ENCODE data around the gene ZNF639. TPM values are rescaled to one million over a fixed set of nuclear protein-coding genes. Genes with fewer than 3 reads are reported as not detected.
A peak's percentile ranks its signal among the peaks of the same experiment; 100 is the strongest.

The ZNF639 gene
- total and polyA plus RNA-seq, 9 of the 15 experiments (the other 6 are each of a cell fraction or from before 2014, with no cell fraction given) = 17.6 to 88.1 (median 53.7) TPM

DNA sequence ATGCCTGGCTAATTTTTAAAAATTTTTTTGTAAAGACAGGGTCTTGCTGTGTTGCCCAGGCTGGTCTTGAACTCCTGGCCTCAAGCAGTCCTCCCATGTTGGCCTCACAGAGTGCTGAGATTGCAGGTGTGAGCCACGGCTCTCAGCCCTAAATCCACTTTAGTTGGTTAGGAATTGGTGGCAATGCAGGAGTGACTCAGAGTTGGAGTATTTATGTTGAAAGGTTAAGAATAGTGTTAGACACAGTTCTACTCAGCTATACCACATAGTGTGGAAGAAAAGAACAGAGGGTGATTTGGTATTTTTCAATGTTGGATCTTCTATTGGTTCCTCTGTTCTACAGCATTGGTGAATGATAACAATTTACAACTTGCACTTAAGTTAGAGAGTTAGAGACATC, 7.6 kb downstream of the ZNF639 start:
- no peaks in the 10 kb centered on the region for H3K9me1 ChIP-seq (ENCODE audit: control insufficient read depth, insufficient read depth, low read length)
- DNase-seq (ENCODE audit: extremely low read depth in 1 of 4, low spot score in 3 of 4) = no peak
- no peaks in the 10 kb centered on the region for H4K20me1 ChIP-seq (replicated peaks; ENCODE audit: control insufficient read depth, insufficient read depth, low read length)
- intact Hi-C loops (cut with micrococcal nuclease) = no loop called here
- FAIRE-seq = no peak
- H3K79me2 ChIP-seq (ENCODE audit: control insufficient read depth, insufficient read depth, low read length) = peaks cover 58% of the 10 kb centered on the region
- H3K9me3 ChIP-seq (replicated peaks; ENCODE audit: control insufficient read depth, insufficient read depth, low read depth, low read length) = no peaks in the 10 kb centered on the region
- CTCF ChIA-PET (ENCODE audit: low intra/inter-chr PET ratio) = no interaction called here
- in situ Hi-C loops (cut with MboI) = no loop called here
- POLR2A ChIA-PET = interaction anchor here (0.5 to 1.2 kb wide), 2 partner anchors 39 to 274 kb away, joined by 3 read pairs; partner anchors contain the start of genes MRPL47 and NDUFB5
- H3K27me3 ChIP-seq (ENCODE audit: control insufficient read depth in 2 of 2, insufficient read depth in 2 of 2, low read length in 2 of 2) = no peaks in the 10 kb centered on the region
- no peak for TF ChIP-seq SMAD4 (CRISPR knock-in tag; conservative IDR thresholded peaks at IDR 0.05)
- TF ChIP-seq ZNF121 (CRISPR knock-in tag; conservative IDR thresholded peaks at IDR 0.05) = peak; percentile 38; the same call in 1 of the 2 replicates
- TF ChIP-seq BDP1 (IDR thresholded peaks at IDR 0.05; ENCODE audit: insufficient read depth, insufficient read length) = no peak
- TF ChIP-seq FOS (IDR thresholded peaks at IDR 0.05; ENCODE audit: extremely low read depth, insufficient read length) = no peak
- no peak for TF ChIP-seq MCM7 (IDR thresholded peaks at IDR 0.05)
- no peak for ATAC-seq
- no TSS peak for BruUV-seq (replicated peaks)
- no peak overlapping the region for H2AFZ ChIP-seq (ENCODE audit: low read depth, low read length)
- H3K9ac ChIP-seq (ENCODE audit: insufficient read depth in 1 of 2, low read depth in 2 of 2, low read length in 2 of 2) = no peak overlapping the region
- 100% methylated on average over 1 of the region's 1 CpG for WGBS (ENCODE audit: insufficient coverage, low coverage, missing lambda C conversion rate)
- peaks cover 0 to 8% of the 10 kb centered on the region in 2 experiments; a peak in 1 of 5 replicates for H3K4me1 ChIP-seq (replicated peaks in 1 of 2; ENCODE audit: control insufficient read depth in 2 of 2, insufficient read depth in 2 of 2, low read length in 2 of 2)
- H3K27ac ChIP-seq (ENCODE audit: extremely low read depth, low read depth, low read length) = no peak overlapping the region
- H3K4me2 ChIP-seq (ENCODE audit: insufficient read depth, low read length) = no peak overlapping the region
- no peak overlapping the region for H3K4me3 ChIP-seq
- H3K36me3 ChIP-seq (ENCODE audit: control insufficient read depth, insufficient read depth, low read length) = peaks cover 95% of the 10 kb centered on the region

DNA sequence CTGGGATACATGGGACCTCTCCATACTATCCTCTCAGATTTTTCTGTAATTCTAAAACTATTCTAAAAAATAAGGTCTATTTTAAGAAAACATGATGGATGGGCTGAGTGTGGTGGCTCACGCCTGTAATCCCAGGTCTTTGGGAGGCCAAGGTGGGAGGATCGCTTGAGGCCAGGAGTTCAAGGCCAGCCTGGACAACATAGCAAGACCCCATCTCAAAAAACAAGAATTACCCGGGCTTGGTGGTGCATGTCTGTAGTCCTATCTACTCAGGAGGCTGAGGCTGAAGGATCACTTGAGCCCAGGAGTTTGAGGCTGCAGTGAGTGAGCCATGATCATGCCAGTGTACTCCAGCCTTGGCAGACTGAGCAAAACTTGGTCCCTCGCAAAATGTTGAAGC, 9.4 kb downstream of the ZNF639 start:
- Histone ChIP-seq H3K4me1 (replicated peaks in 1 of 2; ENCODE audit: control insufficient read depth in 2 of 2, insufficient read depth in 2 of 2, low read length in 2 of 2) (no peaks in the 10 kb centered on the region), H3K27ac (ENCODE audit: extremely low read depth, low read depth, low read length) (no peak overlapping the region), H3K36me3 (ENCODE audit: control insufficient read depth, insufficient read depth, low read length) (peaks cover 92% of the 10 kb centered on the region), H3K9me3 (replicated peaks; ENCODE audit: control insufficient read depth, insufficient read depth, low read depth, low read length) (no peaks in the 10 kb centered on the region), H2AFZ (ENCODE audit: low read depth, low read length) (no peak overlapping the region), H3K79me2 (ENCODE audit: control insufficient read depth, insufficient read depth, low read length) (peaks cover 40% of the 10 kb centered on the region), H3K4me3 (no peak overlapping the region), H3K4me2 (ENCODE audit: insufficient read depth, low read length) (no peak overlapping the region), H4K20me1 (replicated peaks; ENCODE audit: control insufficient read depth, insufficient read depth, low read length) (no peaks in the 10 kb centered on the region), H3K9ac (ENCODE audit: insufficient read depth in 1 of 2, low read depth in 2 of 2, low read length in 2 of 2) (no peak overlapping the region), H3K27me3 (ENCODE audit: control insufficient read depth in 2 of 2, insufficient read depth in 2 of 2, low read length in 2 of 2) (no peaks in the 10 kb centered on the region), H3K9me1 (ENCODE audit: control insufficient read depth, insufficient read depth, low read length) (no peaks in the 10 kb centered on the region)
- POLR2A ChIA-PET = no interaction called here
- no TSS peak for BruUV-seq (replicated peaks)
- intact Hi-C loops (cut with micrococcal nuclease) = no loop called here
- no peak for DNase-seq (ENCODE audit: extremely low read depth in 1 of 4, low spot score in 3 of 4)
- in situ Hi-C loops (cut with MboI) = no loop called here
- CTCF ChIA-PET (ENCODE audit: low intra/inter-chr PET ratio) = no interaction called here
- TF ChIP-seq RBM25 (IDR thresholded peaks at IDR 0.05; ENCODE audit: low read depth, low read length, severe bottlenecking) (peak; percentile 69), ZNF121 (CRISPR knock-in tag; conservative IDR thresholded peaks at IDR 0.05) (peak; percentile 97), BCOR (IDR thresholded peaks at IDR 0.05) (peak; percentile 42; the same call in 1 of the 2 replicates), RBFOX2 (IDR thresholded peaks at IDR 0.05; ENCODE audit: low read depth, low read length) (0 out of 2 replicates have a peak, but pooled peaks have one; percentile 2), ZNF347 (CRISPR knock-in tag; IDR thresholded peaks at IDR 0.05; ENCODE audit: low read depth) (no peak), CAMTA2 (CRISPR knock-in tag; conservative IDR thresholded peaks at IDR 0.05) (no peak)
- TF ChIP-seq, protein P1, sequence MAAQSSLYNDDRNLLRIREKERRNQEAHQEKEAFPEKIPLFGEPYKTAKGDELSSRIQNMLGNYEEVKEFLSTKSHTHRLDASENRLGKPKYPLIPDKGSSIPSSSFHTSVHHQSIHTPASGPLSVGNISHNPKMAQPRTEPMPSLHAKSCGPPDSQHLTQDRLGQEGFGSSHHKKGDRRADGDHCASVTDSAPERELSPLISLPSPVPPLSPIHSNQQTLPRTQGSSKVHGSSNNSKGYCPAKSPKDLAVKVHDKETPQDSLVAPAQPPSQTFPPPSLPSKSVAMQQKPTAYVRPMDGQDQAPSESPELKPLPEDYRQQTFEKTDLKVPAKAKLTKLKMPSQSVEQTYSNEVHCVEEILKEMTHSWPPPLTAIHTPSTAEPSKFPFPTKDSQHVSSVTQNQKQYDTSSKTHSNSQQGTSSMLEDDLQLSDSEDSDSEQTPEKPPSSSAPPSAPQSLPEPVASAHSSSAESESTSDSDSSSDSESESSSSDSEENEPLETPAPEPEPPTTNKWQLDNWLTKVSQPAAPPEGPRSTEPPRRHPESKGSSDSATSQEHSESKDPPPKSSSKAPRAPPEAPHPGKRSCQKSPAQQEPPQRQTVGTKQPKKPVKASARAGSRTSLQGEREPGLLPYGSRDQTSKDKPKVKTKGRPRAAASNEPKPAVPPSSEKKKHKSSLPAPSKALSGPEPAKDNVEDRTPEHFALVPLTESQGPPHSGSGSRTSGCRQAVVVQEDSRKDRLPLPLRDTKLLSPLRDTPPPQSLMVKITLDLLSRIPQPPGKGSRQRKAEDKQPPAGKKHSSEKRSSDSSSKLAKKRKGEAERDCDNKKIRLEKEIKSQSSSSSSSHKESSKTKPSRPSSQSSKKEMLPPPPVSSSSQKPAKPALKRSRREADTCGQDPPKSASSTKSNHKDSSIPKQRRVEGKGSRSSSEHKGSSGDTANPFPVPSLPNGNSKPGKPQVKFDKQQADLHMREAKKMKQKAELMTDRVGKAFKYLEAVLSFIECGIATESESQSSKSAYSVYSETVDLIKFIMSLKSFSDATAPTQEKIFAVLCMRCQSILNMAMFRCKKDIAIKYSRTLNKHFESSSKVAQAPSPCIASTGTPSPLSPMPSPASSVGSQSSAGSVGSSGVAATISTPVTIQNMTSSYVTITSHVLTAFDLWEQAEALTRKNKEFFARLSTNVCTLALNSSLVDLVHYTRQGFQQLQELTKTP (IDR thresholded peaks at IDR 0.05; ENCODE audit: low read depth in 1 of 2, partially characterized antibody in 2 of 2) = no peak
- no peak for ATAC-seq
- WGBS (ENCODE audit: insufficient coverage, low coverage, missing lambda C conversion rate) = 88% methylated on average over 4 of the region's 4 CpGs
- FAIRE-seq = no peak

Measured in K562 (cell line).